Endodermal cell (in vitro differentiated cells): ENCODE data around the gene PDZD4. TPM values are rescaled to one million over a fixed set of nuclear protein-coding genes. Genes with fewer than 3 reads are reported as not detected.

Experiments
- DNase-seq: peaks from one replicate; pipeline ENCODE4 v3.0.0-alpha.2; 2017
- H3K27ac ChIP-seq: 2 replicates; pipeline ENCODE4 v1.5.1; 2013; ENCODE audit warnings: mild to moderate bottlenecking, low read depth, low read length, moderate library complexity
- H3K27me3 ChIP-seq: 2 replicates; pipeline ENCODE4 v1.6.1; 2013; ENCODE audit warnings: mild to moderate bottlenecking, low read length, moderate library complexity; ENCODE audit not compliant: insufficient read depth, control insufficient read depth, poor library complexity, severe bottlenecking
- H3K36me3 ChIP-seq: 2 replicates; pipeline ENCODE4 v1.7.0; 2013; ENCODE audit warnings: mild to moderate bottlenecking, low read length, moderate library complexity; ENCODE audit not compliant: control insufficient read depth, insufficient read depth
- H3K4me1 ChIP-seq: one replicate; pipeline ENCODE4 v1.7.0; 2013; ENCODE audit warnings: low read length; ENCODE audit not compliant: control insufficient read depth, insufficient read depth
- H3K4me3 ChIP-seq: 2 replicates; pipeline ENCODE4 v1.5.1; 2013; ENCODE audit warnings: mild to moderate bottlenecking, low read length, moderate library complexity
- H3K9ac ChIP-seq: 2 replicates; pipeline ENCODE4 v1.6.1; 2013; ENCODE audit warnings: mild to moderate bottlenecking, low read length, moderate library complexity; ENCODE audit not compliant: poor library complexity, severe bottlenecking; ENCODE audit errors: extremely low read depth
- H3K9me3 ChIP-seq: 2 replicates; pipeline ENCODE4 v1.6.1; 2013; ENCODE audit warnings: mild to moderate bottlenecking, low read length, moderate library complexity; ENCODE audit not compliant: control insufficient read depth
- H3K27ac Mint-ChIP-seq: 2 replicates; pipeline ENCODE4 v1.8.0; 2020; ENCODE audit warnings: mixed read lengths
- H3K27me3 Mint-ChIP-seq: 2 replicates; pipeline ENCODE4 v1.8.0; 2021; ENCODE audit warnings: mild to moderate bottlenecking, mixed read lengths; ENCODE audit not compliant: insufficient read depth
- H3K36me3 Mint-ChIP-seq: 2 replicates; pipeline ENCODE4 v1.8.0; 2020; ENCODE audit warnings: low read depth, mixed read lengths
- H3K4me1 Mint-ChIP-seq: 2 replicates; pipeline ENCODE4 v1.8.0; 2020; ENCODE audit warnings: mixed read lengths
- H3K4me3 Mint-ChIP-seq: 2 replicates; pipeline ENCODE4 v1.8.0; 2020; ENCODE audit warnings: mild to moderate bottlenecking, moderate library complexity, mixed read lengths
- H3K9me3 Mint-ChIP-seq: 2 replicates; pipeline ENCODE4 v1.8.0; 2020; ENCODE audit warnings: mild to moderate bottlenecking, mixed read lengths
- CTCF ChIP-seq: fragments of 200-600 bp; sonication (generic); conservative IDR thresholded peaks from 2 replicates; pipeline ENCODE4 v1.5.0; 2021; ENCODE audit warnings: antibody characterized with exemption, mild to moderate bottlenecking
- WGBS, 2 experiments: methylation state at CpG; one replicate each; pipeline versions ENCODE4 v1.1.5 to v1.1.7; 2013; ENCODE audit warnings: missing lambda C conversion rate in 2 of 2, mixed read lengths in 1 of 2; ENCODE audit not compliant: insufficient coverage in 1 of 2, insufficient read length in 1 of 2; 5-methylcytosine and 5-hydroxymethylcytosine counted together
- total RNA-seq, 2 donors: library from RNA; stranded (reverse); fragmentation: NEBNext Ultra II Directional in 1 of 2; extraction: Animal tissue kit (Norgen Biotek cat#: 25700) in 1 of 2; gene quantifications; 2 replicates in 1 of 2; 3 replicates in 1 of 2; pipeline ENCODE4 v1.2.1, GENCODE V29; 2021

PDZD4 gene
- total RNA-seq, 2 donors from 2014 or later = 30.1 to 68.3 TPM

GRCh38 chrX:153797415-153798015 is 32.8 kb downstream of the PDZD4 start:
- Histone ChIP-seq H3K36me3 (peaks cover 4% of the 10 kb centered on the region), H3K4me3 (no peak overlapping the region), H3K27ac (no peak overlapping the region), H3K9ac (no peak overlapping the region), H3K4me1 (no peaks in the 10 kb centered on the region), H3K9me3 (no peaks in the 10 kb centered on the region), H3K27me3 (no peaks in the 10 kb centered on the region)
- Mint-ChIP-seq H3K9me3 (peaks cover 65% of the 10 kb centered on the region), H3K4me3 (no peak overlapping the region), H3K36me3 (peaks cover 19% of the 10 kb centered on the region), H3K4me1 (peaks cover 6% of the 10 kb centered on the region), H3K27me3 (no peaks in the 10 kb centered on the region), H3K27ac (no peak overlapping the region)
- no peak for TF ChIP-seq CTCF
- WGBS, 2 experiments = 93 to 100% methylated on average over 1 to 15 of the region's 15 CpGs
- no peak for DNase-seq

DNA sequence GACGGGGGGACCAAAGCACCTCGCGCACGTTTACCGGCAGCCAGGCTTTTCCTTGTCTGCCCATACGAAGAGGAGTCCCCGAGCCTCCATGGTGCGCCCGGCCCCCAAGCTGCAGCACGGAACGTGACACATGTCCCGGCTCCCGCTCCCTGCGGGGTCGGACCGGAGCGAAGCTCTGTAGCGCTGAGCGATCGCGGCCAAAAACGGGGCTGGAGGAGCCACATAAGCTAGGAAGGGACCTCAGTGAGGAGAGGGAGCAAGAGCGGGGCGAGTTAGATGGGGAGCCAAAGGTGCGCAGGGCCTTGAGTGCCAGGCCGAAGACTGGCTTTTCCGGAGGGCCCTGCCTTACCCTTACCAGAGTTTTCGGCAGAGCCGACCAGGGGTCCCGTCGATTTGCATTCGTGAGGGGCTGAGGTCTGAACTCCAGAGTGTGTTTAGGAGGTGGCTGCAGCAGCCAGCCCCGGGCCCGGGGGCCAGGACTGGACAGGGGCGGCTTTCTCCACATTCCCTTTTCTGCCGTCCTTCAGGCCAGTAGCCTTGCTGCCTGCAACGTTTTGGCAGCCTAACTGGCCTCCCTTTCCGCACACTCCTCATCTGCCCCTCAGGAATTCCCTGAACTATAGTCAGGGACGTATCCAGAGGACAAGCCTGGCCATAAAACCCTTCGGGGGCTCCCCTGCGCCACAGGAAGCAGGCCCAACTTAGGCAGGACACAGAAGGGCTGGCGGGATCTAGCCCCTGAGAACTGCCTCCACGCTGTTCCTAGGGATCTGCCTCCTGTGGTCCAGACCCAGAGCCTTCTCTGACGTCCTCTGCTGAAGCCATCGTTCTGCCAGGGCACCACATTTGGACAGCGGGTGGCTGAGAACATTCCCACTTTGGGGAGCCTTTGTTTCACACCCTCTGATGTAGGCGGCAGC is 35.2 kb downstream of the PDZD4 start:
- Histone ChIP-seq H3K4me3 (peak overlapping the region; percentile 90), H3K4me1 (no peaks in the 10 kb centered on the region), H3K36me3 (peaks cover 4% of the 10 kb centered on the region), H3K27ac (peak overlapping the region; percentile 84), H3K9ac (peak overlapping the region; percentile 47), H3K27me3 (no peaks in the 10 kb centered on the region), H3K9me3 (no peaks in the 10 kb centered on the region)
- no peaks in the 10 kb centered on the region for H3K27me3 Mint-ChIP-seq
- peaks cover 7% of the 10 kb centered on the region for H3K4me1 Mint-ChIP-seq
- peaks cover 57% of the 10 kb centered on the region for H3K9me3 Mint-ChIP-seq
- no peak for DNase-seq
- TF ChIP-seq CTCF = no peak
- WGBS, 2 experiments = 16 to 33% methylated on average over 3 to 47 of the region's 47 CpGs
- peak overlapping the region; percentile 81 for H3K4me3 Mint-ChIP-seq
- H3K27ac Mint-ChIP-seq = peak overlapping the region; percentile 86
- H3K36me3 Mint-ChIP-seq = peaks cover 20% of the 10 kb centered on the region

GRCh38 chrX:153794018-153794896 is 36.1 kb downstream of the PDZD4 start, which contains the start of the genes IDH3G and SSR4:
Gene IDH3G (minus strand): TSS chrX:153794375. CDS start chrX:153794326, 49 bp downstream.
Gene SSR4 (plus strand): TSS chrX:153794668. CDS start chrX:153794688, 20 bp downstream.
- Histone ChIP-seq H3K27ac (peak within 1 kb of the TSS; percentile 84), H3K36me3 (peaks cover 4% of the 10 kb centered on the region), H3K9me3 (no peaks in the 10 kb centered on the region), H3K27me3 (no peaks in the 10 kb centered on the region), H3K9ac (peak within 1 kb of the TSS; percentile 71), H3K4me3 (peak within 1 kb of the TSS; percentile 90), H3K4me1 (no peaks in the 10 kb centered on the region)
- Mint-ChIP-seq H3K9me3 (peaks cover 57% of the 10 kb centered on the region), H3K27ac (peak within 1 kb of the TSS; percentile 88), H3K4me3 (peak within 1 kb of the TSS; percentile 81), H3K36me3 (peaks cover 26% of the 10 kb centered on the region), H3K27me3 (no peaks in the 10 kb centered on the region), H3K4me1 (peaks cover 7% of the 10 kb centered on the region)
- WGBS, 2 experiments = 0% methylated on average over 91 of the region's 92 CpGs; no CpG with 5 or more reads in 1 of the 2 experiments
- TF ChIP-seq CTCF = peak; percentile 21
- peak; percentile 95 for DNase-seq
